Measurements from ENCODE around the gene MRPL55.
"Not testable (repeated sequence)": the region's sequence is repeated elsewhere in the genome, so short reads cannot be mapped to it uniquely, and the experiment has no call there.

Gene MRPL55

DNA sequence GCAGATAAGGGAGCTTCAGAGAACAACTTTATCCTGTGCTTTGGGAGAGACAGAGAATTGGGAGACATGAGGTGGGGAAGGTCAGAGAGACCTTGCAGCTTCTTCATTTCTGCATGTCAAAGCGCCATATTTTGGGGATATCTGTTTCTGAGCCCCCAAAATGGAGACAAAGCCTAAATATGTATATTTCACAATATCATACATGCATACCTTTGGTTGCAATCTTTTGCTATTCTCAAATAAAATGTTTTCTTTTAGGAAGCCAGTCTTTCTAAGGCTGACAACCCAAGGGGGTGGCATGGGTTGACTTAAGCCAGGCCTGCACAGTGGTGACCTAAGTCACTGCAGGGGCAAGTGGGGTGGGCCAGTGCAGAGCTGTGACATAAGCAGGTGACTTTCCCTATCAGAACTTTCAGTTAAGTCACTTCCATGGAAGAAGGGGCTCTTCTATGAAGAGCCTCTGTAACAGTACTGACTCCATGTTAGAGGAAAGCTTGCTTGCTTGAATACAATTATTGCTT, 13.9 kb upstream of the MRPL55 start:
- no peak overlapping the region for H3K4me3 ChIP-seq (ENCODE audit: low read length)
- TF ChIP-seq ZNF274 (IDR thresholded peaks at IDR 0.05; ENCODE audit: low read depth, low read length), result no peak

DNA sequence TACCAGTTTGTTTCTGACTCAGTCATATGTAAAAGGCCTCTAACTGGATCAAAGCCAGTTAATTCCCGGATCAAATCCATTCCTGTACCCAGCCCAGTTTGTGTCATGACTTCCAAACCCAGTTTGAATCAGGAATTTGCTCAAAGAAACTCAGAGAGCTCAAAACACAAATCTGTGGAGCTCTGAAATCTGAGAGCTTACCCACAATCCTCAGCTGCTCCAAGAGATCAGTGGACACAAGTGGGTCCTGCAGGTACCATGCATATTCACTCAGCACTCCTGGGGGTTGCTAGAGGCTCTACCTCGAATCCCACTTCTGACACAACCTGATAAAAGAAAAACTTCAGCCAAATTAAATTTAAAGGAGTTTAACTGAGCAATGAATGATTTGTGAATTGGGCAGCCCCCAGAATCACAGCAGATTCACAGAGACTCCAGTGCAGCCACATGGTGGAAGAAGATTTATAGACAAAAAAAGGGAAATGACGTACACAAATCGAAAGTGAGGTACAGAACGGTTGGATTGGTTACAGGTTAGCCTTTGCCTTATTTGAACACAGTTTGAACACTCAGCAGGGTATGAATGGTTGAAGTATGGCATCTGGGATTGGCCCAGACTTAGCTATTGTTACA, 11.9 kb upstream of the MRPL55 start:
- no peak for TF ChIP-seq ZNF274 (IDR thresholded peaks at IDR 0.05; ENCODE audit: low read depth, low read length)
- no peak overlapping the region for H3K4me3 ChIP-seq (ENCODE audit: low read length)

DNA sequence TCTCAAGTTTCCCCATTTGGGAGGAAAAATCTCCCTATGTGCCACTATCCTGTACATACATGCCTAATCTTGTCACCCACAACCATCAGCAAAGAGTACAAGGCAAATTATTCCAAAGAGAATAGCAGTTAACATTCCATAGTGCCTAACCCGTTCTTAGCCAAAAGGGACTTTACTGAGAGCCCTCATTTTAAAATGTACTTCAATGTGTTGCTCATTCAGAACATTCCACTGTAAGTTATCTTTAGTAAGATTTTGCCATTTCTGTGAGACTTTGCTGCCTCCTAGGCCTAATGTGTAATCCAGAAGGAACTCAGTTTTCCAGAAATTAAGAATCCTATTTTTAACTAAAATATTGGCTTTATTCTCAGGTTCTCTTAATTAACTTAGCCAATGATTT, 11.3 kb upstream of the MRPL55 start:
- TF ChIP-seq ZNF274 (IDR thresholded peaks at IDR 0.05; ENCODE audit: low read depth, low read length), result no peak
- H3K4me3 ChIP-seq (ENCODE audit: low read length), result no peak overlapping the region

DNA sequence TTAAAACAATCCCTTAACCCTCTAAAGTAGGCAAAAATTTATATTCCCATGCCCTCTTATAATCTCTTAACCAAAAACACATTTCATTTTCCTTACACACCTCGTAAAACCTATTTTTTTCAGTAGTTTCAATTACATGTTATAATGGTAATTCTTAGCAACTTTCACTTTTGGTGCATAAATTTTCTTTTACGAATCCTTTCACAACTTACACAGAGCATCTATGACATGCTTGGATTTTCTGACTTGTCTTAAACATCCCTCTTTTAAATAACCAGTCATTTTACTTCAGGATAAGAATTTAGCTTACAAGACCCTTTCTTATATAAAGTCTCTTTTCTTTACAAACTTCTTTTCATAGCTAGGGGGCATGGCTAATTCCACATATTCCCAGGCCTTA, 8.9 kb upstream of the MRPL55 start:
- no peak overlapping the region for H3K4me3 ChIP-seq (ENCODE audit: low read length)
- TF ChIP-seq ZNF274 (IDR thresholded peaks at IDR 0.05; ENCODE audit: low read depth, low read length), result no peak

DNA sequence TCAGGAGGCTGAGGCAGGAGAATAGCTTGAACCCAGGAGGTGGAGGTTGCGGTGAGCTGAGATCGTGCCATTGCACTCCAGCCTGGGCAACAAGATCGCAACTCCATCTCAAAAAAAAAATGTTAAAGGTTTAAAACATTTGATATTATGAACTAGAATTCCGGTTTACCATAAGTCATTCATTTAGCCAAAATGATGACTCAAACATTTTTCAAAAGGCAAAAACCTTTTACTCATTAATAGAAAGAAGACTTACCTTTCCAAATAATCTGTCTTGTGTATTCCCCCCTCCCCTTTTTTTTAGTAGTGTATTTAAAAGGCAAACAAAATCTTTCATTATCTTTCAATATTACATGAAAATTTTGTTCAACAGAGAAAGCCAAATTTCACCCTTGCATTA, 8.2 kb upstream of the MRPL55 start:
- no peak overlapping the region for H3K4me3 ChIP-seq (ENCODE audit: low read length)
- no peak for TF ChIP-seq ZNF274 (IDR thresholded peaks at IDR 0.05; ENCODE audit: low read depth, low read length)

DNA sequence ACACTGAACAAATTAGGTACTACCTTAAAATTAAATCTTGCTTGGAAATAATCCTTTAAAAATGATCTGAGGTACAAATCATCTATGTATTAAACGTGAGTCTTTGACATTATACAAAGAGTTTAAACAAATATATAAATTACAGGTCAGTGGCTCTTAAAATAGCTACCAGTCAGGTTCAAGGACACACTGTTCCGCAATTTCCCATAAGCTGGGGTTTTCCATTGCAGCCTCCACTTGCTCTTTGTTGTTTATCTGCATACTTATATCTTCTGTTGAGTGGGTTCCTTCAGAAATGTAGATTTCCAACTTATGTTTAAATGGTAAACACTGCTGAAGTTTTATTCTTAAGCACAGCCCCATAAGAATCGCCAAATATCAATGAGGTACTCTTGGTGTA, 5.7 kb upstream of the MRPL55 start:
- H3K4me3 ChIP-seq (ENCODE audit: low read length), result no peak overlapping the region
- TF ChIP-seq ZNF274 (IDR thresholded peaks at IDR 0.05; ENCODE audit: low read depth, low read length), result no peak

DNA sequence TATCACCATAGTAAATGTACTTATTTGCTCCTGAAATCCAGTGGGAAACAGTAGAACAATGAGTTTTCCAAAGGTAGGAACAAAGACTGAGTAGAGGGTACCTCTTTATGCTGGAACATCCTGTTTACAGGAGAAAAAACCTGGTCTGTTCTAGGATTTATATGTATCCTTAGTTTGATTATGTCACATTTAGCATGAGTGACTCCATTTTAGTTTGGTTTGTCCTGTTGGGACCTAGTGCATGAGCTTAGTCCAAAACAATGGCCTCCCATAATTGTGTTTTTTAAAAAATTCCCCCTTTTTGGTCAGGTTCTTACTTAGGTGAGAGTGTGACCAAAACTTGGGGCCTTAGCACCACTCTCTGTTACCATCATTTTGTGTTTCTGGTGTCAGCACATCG, 3.5 kb upstream of the MRPL55 start:
- H3K4me3 ChIP-seq (ENCODE audit: low read length), result no peak overlapping the region

DNA sequence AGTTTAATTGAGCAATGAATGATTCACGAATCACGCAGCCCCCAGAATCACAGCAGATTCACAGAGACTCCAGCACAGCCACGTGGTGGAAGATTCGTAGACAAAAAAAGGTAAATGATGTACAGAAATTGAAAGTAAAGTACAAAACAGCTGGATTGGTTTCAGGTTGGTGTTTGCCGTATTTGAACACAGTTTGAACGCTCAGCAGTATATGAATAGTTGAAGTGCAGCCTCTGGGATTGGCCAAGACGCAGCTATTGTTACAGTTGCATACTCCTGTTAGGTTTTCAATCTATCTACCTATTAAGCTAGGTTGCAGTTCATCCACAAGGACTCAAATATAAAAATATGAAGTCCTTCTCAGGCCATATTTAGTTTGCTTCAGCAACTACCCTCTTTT, 3.1 kb upstream of the MRPL55 start:
- no peak overlapping the region for H3K4me3 ChIP-seq (ENCODE audit: low read length)
- no peak for TF ChIP-seq ZNF274 (IDR thresholded peaks at IDR 0.05; ENCODE audit: low read depth, low read length)

More for the DNA sequence above, 3.5 kb upstream of the MRPL55 start:
- TF ChIP-seq ZNF274 (IDR thresholded peaks at IDR 0.05; ENCODE audit: low read depth, low read length), result no peak

DNA sequence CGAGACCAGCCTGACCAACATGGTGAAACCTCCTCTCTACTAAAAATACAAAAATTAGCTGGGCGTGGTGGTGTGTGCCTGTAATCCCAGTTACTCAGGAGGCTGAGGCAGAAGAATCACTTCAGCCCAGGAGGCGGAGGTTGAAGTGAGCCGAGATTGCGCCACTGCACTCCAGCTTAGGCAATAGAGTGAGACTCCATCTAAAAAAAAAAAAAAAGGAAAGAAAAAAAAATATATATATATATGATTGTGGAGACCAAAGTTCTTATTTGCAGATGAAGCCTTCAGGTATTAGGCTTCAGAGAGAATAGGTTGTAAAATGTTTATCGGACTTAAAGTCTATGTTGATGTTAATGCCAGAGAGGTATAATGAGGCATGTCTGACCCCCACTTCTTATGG, 2.2 kb upstream of the MRPL55 start:
- not testable (repeated sequence) for H3K4me3 ChIP-seq (ENCODE audit: low read length)

DNA sequence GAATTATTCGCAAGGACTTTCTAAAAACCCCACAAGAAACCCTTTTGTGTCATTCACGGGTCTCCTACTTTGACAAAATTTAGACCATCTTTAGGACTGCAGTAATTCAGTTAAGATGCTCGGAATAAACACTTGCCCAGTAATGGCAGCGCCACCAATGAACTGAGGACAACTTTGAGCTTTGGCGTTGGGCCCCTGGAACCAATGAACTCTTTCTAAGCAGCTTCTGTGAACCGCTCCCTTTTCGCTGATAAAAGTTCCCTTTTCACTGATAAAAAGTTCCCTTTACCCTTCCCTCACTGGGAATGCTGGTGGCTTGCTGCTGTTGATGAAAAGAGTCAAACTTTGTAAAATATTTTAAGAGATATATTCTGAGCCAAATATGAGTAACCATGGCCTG, 1.5 kb upstream of the MRPL55 start:
- no peak overlapping the region for H3K4me3 ChIP-seq (ENCODE audit: low read length)
- TF ChIP-seq ZNF274 (IDR thresholded peaks at IDR 0.05; ENCODE audit: low read depth, low read length), result no peak

DNA sequence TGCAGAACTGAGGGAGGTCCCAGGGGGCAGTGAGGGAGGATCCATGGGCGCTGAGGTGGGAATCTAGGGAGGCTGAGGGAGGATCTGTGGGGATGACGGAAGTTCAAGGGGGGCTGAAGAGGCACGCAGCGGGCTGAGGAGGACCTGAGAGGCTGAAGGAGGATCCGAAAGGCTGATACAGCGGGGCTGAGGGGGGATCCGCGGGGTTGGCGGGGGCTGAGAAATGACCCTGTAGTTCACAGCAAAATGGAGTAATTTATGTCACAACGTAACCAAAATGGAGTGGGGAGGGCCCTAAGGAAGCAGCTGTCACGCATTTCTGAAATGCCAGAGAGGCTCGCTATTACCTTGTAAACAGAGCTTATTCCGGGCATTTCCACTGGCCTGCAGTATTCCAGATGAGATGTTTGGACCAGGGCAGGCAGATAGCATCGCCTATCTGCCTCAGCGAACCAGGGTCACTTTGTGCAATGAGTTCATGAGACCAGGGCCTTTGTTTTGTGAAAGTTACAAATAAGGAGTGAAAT, 926 bp upstream of the MRPL55 start:
- no peak for TF ChIP-seq ZNF274 (IDR thresholded peaks at IDR 0.05; ENCODE audit: low read depth, low read length)
- peak overlapping the region; percentile 89 for H3K4me3 ChIP-seq (ENCODE audit: low read length)

DNA sequence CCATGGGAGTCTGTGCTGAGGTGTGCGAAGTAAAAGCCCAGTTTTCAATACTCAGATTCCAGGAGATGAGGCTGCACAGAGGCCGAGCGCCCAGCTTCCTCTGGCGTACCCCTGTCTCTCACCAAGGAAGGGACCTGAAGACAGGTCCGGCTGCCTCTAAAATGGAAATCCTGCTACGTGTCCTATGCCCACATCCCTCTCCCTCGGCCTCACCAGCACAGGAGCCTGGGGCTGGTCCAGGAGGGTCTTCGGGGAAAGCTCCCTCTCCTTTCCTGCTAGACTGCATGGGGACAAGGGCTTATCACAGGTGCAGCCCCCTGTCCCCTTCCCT, 392 bp downstream of the MRPL55 start:
- peak overlapping the region; percentile 88 for H3K4me3 ChIP-seq (ENCODE audit: low read length)
- TF ChIP-seq ZNF274 (IDR thresholded peaks at IDR 0.05; ENCODE audit: low read depth, low read length), result no peak

DNA sequence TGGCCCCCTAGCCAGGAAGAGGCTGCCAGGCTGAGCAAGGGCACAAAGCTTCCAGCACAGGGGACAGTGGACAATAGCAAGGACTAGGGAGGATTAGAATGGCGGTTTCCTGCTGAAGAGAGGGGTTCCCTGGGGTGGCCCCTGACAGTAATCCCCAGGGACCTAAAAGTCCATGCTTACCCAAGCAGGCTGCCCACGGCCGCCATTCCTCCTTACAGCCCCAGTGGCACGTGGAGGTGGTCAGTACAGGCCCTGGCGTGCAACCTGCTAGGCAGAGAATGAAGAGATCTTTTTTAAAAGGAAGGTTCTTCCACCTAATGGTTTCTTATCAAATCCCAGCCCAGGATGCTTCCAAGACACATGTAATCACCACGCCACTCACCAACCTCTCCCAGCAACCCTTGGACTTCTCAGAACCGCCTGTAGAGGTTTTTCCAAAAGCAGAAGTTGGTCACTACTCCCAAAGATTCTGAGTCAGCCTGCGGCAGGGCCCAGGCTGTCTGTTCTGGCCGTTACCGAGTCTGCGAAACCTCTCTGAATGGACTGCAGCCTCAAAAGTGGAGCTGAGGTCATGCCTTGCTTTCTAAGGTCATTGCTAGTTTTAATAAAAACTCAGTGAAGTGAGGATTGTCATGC, 926 bp downstream of the MRPL55 start:
- TF ChIP-seq ZNF274 (IDR thresholded peaks at IDR 0.05; ENCODE audit: low read depth, low read length), result no peak
- peak overlapping the region; percentile 88 for H3K4me3 ChIP-seq (ENCODE audit: low read length)

DNA sequence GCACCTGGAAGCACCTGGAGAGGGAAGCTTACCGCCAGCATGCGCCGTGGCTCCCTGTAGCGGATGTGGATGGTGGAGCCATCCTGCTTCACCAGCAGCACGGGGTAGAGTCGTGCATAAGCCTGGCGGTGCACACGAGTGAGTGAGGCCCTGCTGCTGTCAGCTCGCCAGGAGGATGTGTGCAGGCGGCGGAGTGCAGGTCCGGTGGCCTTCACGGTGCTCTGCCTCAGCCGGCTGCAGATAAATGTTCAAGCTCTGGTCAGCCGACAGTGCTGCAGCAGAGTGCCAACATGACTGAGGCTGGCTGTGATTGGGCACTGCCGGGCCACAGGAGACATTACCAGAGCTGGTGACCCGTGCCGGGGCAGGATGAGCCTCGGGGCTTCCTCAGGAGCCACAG, 1.5 kb downstream of the MRPL55 start:
- no peak overlapping the region for H3K4me3 ChIP-seq (ENCODE audit: low read length)

DNA sequence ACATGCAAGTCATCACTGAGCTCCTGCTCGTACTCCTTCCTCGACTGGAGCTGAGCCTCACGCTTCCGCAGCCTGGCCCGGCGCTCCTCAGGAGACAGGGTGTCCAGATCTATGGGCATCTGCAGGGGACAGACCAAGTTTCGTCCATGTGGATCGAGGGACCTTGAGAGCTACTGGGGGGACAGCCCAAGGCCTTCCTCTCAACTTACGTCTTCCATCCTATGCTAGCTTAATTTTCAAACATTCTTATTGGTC, 2.4 kb downstream of the MRPL55 start:
- no peak for TF ChIP-seq ZNF274 (IDR thresholded peaks at IDR 0.05; ENCODE audit: low read depth, low read length)

More for the DNA sequence above, 1.5 kb downstream of the MRPL55 start:
- no peak for TF ChIP-seq ZNF274 (IDR thresholded peaks at IDR 0.05; ENCODE audit: low read depth, low read length)

More for the DNA sequence above, 2.4 kb downstream of the MRPL55 start:
- H3K4me3 ChIP-seq (ENCODE audit: low read length), result no peak overlapping the region
